ENCODE results near the gene MUC6. TPM values are rescaled to one million over a fixed set of nuclear protein-coding genes. Genes with fewer than 3 reads are reported as not detected.

MUC6 gene, protein sequence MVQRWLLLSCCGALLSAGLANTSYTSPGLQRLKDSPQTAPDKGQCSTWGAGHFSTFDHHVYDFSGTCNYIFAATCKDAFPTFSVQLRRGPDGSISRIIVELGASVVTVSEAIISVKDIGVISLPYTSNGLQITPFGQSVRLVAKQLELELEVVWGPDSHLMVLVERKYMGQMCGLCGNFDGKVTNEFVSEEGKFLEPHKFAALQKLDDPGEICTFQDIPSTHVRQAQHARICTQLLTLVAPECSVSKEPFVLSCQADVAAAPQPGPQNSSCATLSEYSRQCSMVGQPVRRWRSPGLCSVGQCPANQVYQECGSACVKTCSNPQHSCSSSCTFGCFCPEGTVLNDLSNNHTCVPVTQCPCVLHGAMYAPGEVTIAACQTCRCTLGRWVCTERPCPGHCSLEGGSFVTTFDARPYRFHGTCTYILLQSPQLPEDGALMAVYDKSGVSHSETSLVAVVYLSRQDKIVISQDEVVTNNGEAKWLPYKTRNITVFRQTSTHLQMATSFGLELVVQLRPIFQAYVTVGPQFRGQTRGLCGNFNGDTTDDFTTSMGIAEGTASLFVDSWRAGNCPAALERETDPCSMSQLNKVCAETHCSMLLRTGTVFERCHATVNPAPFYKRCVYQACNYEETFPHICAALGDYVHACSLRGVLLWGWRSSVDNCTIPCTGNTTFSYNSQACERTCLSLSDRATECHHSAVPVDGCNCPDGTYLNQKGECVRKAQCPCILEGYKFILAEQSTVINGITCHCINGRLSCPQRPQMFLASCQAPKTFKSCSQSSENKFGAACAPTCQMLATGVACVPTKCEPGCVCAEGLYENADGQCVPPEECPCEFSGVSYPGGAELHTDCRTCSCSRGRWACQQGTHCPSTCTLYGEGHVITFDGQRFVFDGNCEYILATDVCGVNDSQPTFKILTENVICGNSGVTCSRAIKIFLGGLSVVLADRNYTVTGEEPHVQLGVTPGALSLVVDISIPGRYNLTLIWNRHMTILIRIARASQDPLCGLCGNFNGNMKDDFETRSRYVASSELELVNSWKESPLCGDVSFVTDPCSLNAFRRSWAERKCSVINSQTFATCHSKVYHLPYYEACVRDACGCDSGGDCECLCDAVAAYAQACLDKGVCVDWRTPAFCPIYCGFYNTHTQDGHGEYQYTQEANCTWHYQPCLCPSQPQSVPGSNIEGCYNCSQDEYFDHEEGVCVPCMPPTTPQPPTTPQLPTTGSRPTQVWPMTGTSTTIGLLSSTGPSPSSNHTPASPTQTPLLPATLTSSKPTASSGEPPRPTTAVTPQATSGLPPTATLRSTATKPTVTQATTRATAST (N-terminal part only)
- total RNA-seq, result not detected

DNA sequence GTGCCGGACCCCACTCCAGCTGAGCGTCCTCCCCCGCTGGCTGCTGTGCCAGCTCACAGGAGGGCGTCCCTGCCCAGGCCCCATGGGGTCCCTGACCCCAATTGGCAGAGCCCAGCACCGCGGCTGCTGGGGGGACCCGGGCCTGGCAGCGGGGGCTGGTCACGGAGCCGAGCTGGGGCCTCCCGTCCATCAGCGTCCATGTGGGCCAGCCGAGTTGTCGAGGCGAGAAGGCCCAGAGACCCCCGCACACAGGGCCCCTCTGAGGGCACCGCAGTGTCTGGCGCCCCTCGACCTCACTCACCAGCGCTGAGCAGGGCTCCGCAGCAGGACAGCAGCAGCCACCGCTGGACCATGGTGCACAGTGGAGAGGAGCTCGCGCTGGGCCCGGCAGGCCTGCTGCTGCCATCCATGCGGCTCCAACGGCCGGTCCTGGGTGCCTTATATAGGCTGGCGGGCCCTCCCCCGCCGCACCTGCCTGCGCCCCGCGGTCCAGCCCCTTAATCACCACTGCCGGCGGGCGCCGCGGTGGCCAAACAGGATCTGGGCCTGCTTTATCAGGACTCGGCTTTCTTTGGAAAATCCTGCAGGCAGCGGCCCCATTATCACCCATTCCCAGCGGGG, at the start of gene MUC6:
MUC6 (minus strand) TSS at position 416 of the 621 bp plus-strand sequence; CDS start at position 353, 63 bp downstream.
- no peak for DNase-seq

GRCh38 chr11:1085440-1086170, 49.1 kb upstream of the MUC6 start:
- DNase-seq, result no peak

DNA sequence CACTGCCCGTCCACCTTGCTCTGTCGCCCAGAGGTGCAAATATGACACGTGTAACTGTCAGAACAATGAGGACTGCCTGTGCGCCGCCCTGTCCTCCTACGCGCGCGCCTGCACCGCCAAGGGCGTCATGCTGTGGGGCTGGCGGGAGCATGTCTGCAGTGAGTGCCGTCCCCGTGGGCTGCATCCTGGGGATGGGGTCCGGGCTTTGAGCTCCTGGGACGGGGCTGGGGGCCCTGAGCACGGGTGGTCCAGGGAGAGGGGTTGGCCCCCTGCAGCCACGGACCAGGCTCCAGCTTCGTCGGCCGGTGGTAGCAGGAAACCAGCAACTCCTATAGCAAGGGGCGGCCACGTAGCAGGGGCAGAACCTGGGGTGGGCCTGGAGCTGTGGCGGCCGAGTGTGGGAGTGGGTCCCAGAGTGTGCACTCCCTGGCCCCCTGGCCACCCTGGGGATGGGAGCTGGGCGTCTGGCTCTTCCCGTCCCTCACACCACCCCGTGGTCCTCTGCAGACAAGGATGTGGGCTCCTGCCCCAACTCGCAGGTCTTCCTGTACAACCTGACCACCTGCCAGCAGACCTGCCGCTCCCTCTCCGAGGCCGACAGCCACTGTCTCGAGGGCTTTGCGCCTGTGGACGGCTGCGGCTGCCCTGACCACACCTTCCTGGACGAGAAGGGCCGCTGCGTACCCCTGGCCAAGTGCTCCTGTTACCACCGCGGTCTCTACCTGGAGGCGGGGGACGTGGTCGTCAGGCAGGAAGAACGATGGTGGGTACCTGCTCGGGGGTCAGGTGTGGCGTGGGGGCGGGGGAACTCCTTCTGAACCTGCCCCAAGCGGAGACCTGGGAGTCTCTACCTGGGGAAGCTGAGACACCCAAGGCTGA, 48.3 kb upstream of the MUC6 start:
- no peak for DNase-seq

DNA sequence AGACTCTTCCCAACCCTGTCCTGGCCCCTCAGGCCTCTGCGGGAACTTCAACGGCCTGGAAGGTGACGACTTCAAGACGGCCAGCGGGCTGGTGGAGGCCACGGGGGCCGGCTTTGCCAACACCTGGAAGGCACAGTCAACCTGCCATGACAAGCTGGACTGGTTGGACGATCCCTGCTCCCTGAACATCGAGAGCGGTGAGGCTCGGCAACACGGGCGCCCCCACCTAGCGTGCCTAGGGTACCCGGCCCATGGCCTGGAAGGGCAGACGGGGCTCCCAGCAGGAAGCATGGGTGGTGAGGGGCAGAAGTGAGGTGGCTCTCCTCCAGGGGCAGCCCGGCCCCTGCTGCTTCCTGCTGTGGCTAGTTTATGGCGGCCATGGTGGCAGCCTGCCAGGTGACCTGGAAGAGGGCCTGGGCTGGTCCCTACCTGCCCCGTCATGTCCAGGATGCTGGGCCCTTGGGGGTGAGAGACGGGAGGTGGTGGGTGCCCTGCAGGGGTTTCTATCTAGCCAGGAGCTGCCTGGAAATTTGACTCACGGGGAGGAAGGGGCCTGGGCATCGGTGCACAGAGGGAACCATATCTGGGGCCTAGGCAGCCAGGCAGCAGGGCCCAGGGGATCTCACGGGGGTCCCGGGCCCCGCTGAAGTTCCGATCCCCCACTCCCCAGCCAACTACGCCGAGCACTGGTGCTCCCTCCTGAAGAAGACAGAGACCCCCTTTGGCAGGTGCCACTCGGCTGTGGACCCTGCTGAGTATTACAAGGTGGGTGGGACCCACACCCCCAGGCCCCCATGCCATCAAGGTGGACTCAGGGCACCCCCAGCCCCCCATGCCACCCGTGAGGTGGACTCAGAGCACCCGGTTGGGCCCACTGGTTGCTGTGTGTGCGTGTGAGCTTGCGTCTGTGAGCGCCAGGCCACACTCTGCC, 47.4 kb upstream of the MUC6 start:
- DNase-seq, result no peak

GRCh38 chr11:1082728-1083620, 46.5 kb upstream of the MUC6 start:
- DNase-seq, result no peak

GRCh38 chr11:1082346-1082727, 45.8 kb upstream of the MUC6 start:
- DNase-seq, result no peak

- no peak for DNase-seq
Measured at GRCh38 chr11:1081601-1082311, 45.2 kb upstream of the MUC6 start.

DNA sequence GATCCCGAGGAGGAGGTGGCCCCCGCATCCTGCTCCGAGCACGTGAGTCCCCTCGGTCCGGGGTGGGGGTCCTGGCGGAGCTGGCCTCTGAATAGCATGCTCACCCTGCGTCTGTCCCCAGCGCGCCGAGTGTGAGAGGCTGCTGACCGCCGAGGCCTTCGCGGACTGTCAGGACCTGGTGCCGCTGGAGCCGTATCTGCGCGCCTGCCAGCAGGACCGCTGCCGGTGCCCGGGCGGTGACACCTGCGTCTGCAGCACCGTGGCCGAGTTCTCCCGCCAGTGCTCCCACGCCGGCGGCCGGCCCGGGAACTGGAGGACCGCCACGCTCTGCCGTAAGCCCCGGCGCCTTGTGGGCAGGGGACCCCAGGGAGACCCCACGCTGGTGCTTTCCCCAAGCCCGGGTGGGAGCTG, 41.7 kb upstream of the MUC6 start:
- DNase-seq, result no peak

DNA sequence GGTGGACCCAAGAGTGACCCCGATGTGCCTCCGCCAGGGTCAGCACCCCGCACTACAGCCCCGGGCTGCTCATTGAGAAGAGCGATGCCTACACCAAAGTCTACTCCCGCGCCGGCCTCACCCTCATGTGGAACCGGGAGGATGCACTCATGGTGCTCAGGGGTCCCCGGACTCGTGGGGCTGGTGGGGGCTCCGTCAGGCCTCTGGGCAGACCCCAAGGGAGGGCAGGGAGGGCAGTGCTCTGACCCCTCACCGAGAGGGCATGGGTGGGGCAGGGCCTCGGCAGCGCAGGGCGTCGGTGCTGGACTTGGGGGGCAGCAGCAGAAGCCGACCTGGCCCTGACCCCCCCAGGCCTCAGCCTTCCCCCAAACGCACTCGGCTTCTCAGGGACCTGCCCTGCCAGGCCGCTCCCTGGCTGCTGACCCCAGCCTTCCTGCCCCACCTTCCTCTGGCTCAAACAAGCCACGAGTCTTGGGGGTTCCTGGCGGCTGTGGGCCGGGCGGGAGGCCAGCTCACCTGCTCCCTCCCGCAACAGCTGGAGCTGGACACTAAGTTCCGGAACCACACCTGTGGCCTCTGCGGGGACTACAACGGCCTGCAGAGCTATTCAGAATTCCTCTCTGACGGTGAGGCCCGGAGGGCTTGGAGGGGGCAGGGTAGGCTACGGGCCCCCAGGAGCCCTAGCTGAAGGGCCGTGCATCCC, 41.0 kb upstream of the MUC6 start:
- no peak for DNase-seq

- DNase-seq, result no peak
Measured at GRCh38 chr11:1077033-1077416, 40.5 kb upstream of the MUC6 start.

GRCh38 chr11:1076061-1076665, 39.6 kb upstream of the MUC6 start:
- DNase-seq, result no peak

GRCh38 chr11:1075341-1075911, 38.9 kb upstream of the MUC6 start:
- DNase-seq, result no peak

GRCh38 chr11:1074244-1075221, 38.0 kb upstream of the MUC6 start, which contains the start of gene MUC2:
Gene MUC2, plus strand, starts transcription at chr11:1074874.
- DNase-seq, result no peak

DNA sequence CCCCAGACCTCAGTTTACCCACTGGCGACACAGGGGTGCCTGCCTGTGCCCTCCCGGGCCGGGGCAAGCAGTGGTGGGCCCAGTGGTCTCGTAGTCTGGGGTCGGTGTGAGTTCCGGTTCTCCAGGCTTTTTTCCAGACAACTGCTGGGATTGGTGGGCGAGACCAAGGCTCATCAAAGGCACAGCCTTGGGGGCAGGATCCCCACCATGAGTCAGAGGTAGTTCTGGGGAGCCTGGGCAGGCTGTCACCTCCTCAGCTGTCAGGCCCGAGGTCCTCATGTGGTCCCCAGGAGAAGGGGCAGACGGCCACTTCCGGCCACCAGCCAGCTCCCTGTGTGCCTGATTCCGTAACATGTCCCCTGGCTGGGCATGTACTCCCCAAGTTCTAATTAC, 37.3 kb upstream of the MUC6 start:
- no peak for DNase-seq

DNA sequence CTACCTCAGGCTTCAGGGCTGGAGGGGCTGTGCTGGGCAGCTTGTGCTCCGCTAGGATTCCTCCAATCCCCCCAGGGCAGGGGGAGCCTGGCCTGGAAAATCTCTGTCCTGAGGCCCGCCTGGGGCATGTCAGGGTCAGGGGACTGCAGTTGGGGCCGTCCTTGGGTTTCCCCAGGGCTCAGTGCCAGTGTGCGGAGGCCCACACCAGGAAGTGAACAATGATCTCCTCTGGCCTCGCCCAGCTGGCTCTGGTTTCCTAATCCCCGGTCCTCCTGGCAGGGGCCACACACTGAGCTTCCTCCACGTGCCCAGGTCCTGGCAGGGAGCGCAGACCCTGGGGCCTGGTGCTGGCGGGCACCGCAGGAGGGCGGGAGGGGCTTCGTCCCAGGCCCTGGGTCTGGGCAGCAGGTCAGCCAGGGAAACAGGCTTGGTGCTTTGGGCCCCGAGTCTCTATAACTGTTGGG, 36.8 kb upstream of the MUC6 start:
- DNase-seq, result no peak
